WTC11 (cell line): ENCODE data around the gene NCOA3. TPM values are rescaled to one million over a fixed set of nuclear protein-coding genes. Genes with fewer than 3 reads are reported as not detected.

Experiments
- ATF1 ChIP-seq: sonication (generic); formaldehyde crosslinking; IDR thresholded peaks from 2 replicates; pipeline ENCODE4 v1.8.1; 2023; ENCODE audit warnings: mild to moderate bottlenecking, moderate library complexity, missing genetic modification reagents
- CREB1 ChIP-seq: sonication (generic); formaldehyde crosslinking; IDR thresholded peaks from 2 replicates; pipeline ENCODE4 v1.8.0; 2023; ENCODE audit warnings: mild to moderate bottlenecking, missing genetic modification reagents
- CREM ChIP-seq: sonication (generic); formaldehyde crosslinking; IDR thresholded peaks from 2 replicates; pipeline ENCODE4 v1.8.1; 2022; ENCODE audit warnings: mild to moderate bottlenecking, missing genetic modification reagents, moderate library complexity
- GRHL2 ChIP-seq: fragments of 250-450 bp; sonication (Bioruptor Pico); IDR thresholded peaks from 2 replicates; pipeline ENCODE4 v1.8.0; 2022; ENCODE audit warnings: mild to moderate bottlenecking, moderate library complexity; ENCODE audit not compliant: insufficient replicate concordance, severe bottlenecking
- HMGXB4 ChIP-seq: sonication (generic); formaldehyde crosslinking; IDR thresholded peaks from 2 replicates; pipeline ENCODE4 v1.8.1; 2023; ENCODE audit warnings: mild to moderate bottlenecking, moderate library complexity, missing genetic modification reagents
- NR1H2 ChIP-seq: sonication (generic); formaldehyde crosslinking; IDR thresholded peaks from 2 replicates; pipeline ENCODE4 v1.9.0; 2021; ENCODE audit warnings: mild to moderate bottlenecking, moderate library complexity, missing genetic modification reagents
- TCF7 ChIP-seq: sonication (generic); formaldehyde crosslinking; IDR thresholded peaks from 2 replicates; pipeline ENCODE4 v1.8.0; 2022; ENCODE audit warnings: mild to moderate bottlenecking, low read depth, missing genetic modification reagents, moderate library complexity
- TP53 ChIP-seq: sonication (generic); formaldehyde crosslinking; IDR thresholded peaks from 2 replicates; pipeline ENCODE4 v1.8.1; 2023; ENCODE audit warnings: mild to moderate bottlenecking, missing genetic modification reagents
- ZNF138 ChIP-seq: sonication (generic); formaldehyde crosslinking; conservative IDR thresholded peaks from 2 replicates; pipeline ENCODE4 v1.8.1; 2022; ENCODE audit warnings: mild to moderate bottlenecking, moderate library complexity, missing genetic modification reagents
- ZNF423 ChIP-seq: fragments of 250-450 bp; sonication (Bioruptor Pico); IDR thresholded peaks from 2 replicates; pipeline ENCODE4 v2.1.2; 2022; ENCODE audit warnings: mild to moderate bottlenecking, moderate library complexity
- total RNA-seq: library from RNA; stranded (reverse); gene quantifications from 3 replicates; pipeline ENCODE4 v1.2.3, GENCODE V29; 2021
- TF ChIP-seq, protein P1 (sequence below): sonication (generic); formaldehyde crosslinking; IDR thresholded peaks from 2 replicates; pipeline ENCODE4 v1.8.1; 2022; ENCODE audit warnings: low read depth, mild to moderate bottlenecking, moderate library complexity, missing genetic modification reagents, borderline replicate concordance
- TF ChIP-seq, protein P2 (sequence below): sonication (generic); formaldehyde crosslinking; conservative IDR thresholded peaks from 2 replicates; pipeline ENCODE4 v1.8.1; 2023; ENCODE audit warnings: mild to moderate bottlenecking, low read depth, missing genetic modification reagents, moderate library complexity
- TF ChIP-seq, protein P3 (sequence below): fragments of 250-450 bp; sonication (Bioruptor Pico); IDR thresholded peaks from 2 replicates; pipeline ENCODE4 v1.9.0; 2021; ENCODE audit warnings: mild to moderate bottlenecking, borderline replicate concordance
- TF ChIP-seq, protein P4 (sequence below): sonication (generic); formaldehyde crosslinking; IDR thresholded peaks from 2 replicates; pipeline ENCODE4 v1.8.0; 2022; ENCODE audit warnings: mild to moderate bottlenecking, missing genetic modification reagents
- TF ChIP-seq, protein P5 (sequence below): sonication (generic); formaldehyde crosslinking; IDR thresholded peaks from 2 replicates; pipeline ENCODE4 v1.8.0; 2023; ENCODE audit warnings: mild to moderate bottlenecking, missing genetic modification reagents

The NCOA3 gene
- total RNA-seq, 1 experiment from 2014 or later = 25.2 TPM

GRCh38 chr20:47534405-47534804, 32.7 kb downstream of the NCOA3 start (continued):
- TF ChIP-seq, protein P1, sequence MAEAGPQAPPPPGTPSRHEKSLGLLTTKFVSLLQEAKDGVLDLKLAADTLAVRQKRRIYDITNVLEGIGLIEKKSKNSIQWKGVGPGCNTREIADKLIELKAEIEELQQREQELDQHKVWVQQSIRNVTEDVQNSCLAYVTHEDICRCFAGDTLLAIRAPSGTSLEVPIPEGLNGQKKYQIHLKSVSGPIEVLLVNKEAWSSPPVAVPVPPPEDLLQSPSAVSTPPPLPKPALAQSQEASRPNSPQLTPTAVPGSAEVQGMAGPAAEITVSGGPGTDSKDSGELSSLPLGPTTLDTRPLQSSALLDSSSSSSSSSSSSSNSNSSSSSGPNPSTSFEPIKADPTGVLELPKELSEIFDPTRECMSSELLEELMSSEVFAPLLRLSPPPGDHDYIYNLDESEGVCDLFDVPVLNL (CRISPR knock-in tag) = no peak
- TF ChIP-seq NR1H2 (CRISPR knock-in tag) (no peak), TCF7 (no peak), HMGXB4 (no peak), GRHL2 (CRISPR knock-in tag) (no peak), ZNF138 (CRISPR knock-in tag) (no peak), CREM (CRISPR knock-in tag) (no peak), ZNF423 (CRISPR knock-in tag) (no peak), TP53 (CRISPR knock-in tag) (no peak), ATF1 (CRISPR knock-in tag) (no peak), CREB1 (CRISPR knock-in tag) (no peak)
- TF ChIP-seq, protein P2, sequence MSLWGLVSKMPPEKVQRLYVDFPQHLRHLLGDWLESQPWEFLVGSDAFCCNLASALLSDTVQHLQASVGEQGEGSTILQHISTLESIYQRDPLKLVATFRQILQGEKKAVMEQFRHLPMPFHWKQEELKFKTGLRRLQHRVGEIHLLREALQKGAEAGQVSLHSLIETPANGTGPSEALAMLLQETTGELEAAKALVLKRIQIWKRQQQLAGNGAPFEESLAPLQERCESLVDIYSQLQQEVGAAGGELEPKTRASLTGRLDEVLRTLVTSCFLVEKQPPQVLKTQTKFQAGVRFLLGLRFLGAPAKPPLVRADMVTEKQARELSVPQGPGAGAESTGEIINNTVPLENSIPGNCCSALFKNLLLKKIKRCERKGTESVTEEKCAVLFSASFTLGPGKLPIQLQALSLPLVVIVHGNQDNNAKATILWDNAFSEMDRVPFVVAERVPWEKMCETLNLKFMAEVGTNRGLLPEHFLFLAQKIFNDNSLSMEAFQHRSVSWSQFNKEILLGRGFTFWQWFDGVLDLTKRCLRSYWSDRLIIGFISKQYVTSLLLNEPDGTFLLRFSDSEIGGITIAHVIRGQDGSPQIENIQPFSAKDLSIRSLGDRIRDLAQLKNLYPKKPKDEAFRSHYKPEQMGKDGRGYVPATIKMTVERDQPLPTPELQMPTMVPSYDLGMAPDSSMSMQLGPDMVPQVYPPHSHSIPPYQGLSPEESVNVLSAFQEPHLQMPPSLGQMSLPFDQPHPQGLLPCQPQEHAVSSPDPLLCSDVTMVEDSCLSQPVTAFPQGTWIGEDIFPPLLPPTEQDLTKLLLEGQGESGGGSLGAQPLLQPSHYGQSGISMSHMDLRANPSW = no peak
- TF ChIP-seq, protein P3, sequence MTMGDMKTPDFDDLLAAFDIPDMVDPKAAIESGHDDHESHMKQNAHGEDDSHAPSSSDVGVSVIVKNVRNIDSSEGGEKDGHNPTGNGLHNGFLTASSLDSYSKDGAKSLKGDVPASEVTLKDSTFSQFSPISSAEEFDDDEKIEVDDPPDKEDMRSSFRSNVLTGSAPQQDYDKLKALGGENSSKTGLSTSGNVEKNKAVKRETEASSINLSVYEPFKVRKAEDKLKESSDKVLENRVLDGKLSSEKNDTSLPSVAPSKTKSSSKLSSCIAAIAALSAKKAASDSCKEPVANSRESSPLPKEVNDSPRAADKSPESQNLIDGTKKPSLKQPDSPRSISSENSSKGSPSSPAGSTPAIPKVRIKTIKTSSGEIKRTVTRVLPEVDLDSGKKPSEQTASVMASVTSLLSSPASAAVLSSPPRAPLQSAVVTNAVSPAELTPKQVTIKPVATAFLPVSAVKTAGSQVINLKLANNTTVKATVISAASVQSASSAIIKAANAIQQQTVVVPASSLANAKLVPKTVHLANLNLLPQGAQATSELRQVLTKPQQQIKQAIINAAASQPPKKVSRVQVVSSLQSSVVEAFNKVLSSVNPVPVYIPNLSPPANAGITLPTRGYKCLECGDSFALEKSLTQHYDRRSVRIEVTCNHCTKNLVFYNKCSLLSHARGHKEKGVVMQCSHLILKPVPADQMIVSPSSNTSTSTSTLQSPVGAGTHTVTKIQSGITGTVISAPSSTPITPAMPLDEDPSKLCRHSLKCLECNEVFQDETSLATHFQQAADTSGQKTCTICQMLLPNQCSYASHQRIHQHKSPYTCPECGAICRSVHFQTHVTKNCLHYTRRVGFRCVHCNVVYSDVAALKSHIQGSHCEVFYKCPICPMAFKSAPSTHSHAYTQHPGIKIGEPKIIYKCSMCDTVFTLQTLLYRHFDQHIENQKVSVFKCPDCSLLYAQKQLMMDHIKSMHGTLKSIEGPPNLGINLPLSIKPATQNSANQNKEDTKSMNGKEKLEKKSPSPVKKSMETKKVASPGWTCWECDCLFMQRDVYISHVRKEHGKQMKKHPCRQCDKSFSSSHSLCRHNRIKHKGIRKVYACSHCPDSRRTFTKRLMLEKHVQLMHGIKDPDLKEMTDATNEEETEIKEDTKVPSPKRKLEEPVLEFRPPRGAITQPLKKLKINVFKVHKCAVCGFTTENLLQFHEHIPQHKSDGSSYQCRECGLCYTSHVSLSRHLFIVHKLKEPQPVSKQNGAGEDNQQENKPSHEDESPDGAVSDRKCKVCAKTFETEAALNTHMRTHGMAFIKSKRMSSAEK (CRISPR knock-in tag) = no peak
- TF ChIP-seq, protein P4, sequence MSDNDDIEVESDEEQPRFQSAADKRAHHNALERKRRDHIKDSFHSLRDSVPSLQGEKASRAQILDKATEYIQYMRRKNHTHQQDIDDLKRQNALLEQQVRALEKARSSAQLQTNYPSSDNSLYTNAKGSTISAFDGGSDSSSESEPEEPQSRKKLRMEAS = no peak
- TF ChIP-seq, protein P5, sequence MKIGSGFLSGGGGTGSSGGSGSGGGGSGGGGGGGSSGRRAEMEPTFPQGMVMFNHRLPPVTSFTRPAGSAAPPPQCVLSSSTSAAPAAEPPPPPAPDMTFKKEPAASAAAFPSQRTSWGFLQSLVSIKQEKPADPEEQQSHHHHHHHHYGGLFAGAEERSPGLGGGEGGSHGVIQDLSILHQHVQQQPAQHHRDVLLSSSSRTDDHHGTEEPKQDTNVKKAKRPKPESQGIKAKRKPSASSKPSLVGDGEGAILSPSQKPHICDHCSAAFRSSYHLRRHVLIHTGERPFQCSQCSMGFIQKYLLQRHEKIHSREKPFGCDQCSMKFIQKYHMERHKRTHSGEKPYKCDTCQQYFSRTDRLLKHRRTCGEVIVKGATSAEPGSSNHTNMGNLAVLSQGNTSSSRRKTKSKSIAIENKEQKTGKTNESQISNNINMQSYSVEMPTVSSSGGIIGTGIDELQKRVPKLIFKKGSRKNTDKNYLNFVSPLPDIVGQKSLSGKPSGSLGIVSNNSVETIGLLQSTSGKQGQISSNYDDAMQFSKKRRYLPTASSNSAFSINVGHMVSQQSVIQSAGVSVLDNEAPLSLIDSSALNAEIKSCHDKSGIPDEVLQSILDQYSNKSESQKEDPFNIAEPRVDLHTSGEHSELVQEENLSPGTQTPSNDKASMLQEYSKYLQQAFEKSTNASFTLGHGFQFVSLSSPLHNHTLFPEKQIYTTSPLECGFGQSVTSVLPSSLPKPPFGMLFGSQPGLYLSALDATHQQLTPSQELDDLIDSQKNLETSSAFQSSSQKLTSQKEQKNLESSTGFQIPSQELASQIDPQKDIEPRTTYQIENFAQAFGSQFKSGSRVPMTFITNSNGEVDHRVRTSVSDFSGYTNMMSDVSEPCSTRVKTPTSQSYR (CRISPR knock-in tag) = no peak
